ENCODE data around the gene RAB11A. TPM values are rescaled to one million over a fixed set of nuclear protein-coding genes. Genes with fewer than 3 reads are reported as not detected.

RAB11A gene
- total RNA-seq, 1 donor from 2014 or later, result 295 TPM

- Histone ChIP-seq H3K36me3 (ENCODE audit: control insufficient read depth, insufficient read depth, low read length) (no peaks in the 10 kb centered on the region), H3K4me3 (ENCODE audit: low read depth, low read length) (no peak overlapping the region), H3K27me3 (ENCODE audit: control insufficient read depth, insufficient read depth, low read length) (no peaks in the 10 kb centered on the region)
- no peak for TF ChIP-seq CTCF (IDR thresholded peaks at IDR 0.05; ENCODE audit: insufficient read depth, low read length, poor library complexity, severe bottlenecking)
- no peak for DNase-seq (ENCODE audit: low read depth)
Observed at GRCh38 chr15:65885668-65886218, 16.5 kb downstream of the RAB11A start.

- no peaks in the 10 kb centered on the region for H3K27me3 ChIP-seq (ENCODE audit: control insufficient read depth, insufficient read depth, low read length)
- no peaks in the 10 kb centered on the region for H3K36me3 ChIP-seq (ENCODE audit: control insufficient read depth, insufficient read depth, low read length)
- no peak for TF ChIP-seq CTCF (IDR thresholded peaks at IDR 0.05; ENCODE audit: insufficient read depth, low read length, poor library complexity, severe bottlenecking)
- no peak overlapping the region for H3K4me3 ChIP-seq (ENCODE audit: low read depth, low read length)
- DNase-seq (ENCODE audit: low read depth), result no peak
Observed at GRCh38 chr15:65887565-65887964, 18.3 kb downstream of the RAB11A start.

DNA sequence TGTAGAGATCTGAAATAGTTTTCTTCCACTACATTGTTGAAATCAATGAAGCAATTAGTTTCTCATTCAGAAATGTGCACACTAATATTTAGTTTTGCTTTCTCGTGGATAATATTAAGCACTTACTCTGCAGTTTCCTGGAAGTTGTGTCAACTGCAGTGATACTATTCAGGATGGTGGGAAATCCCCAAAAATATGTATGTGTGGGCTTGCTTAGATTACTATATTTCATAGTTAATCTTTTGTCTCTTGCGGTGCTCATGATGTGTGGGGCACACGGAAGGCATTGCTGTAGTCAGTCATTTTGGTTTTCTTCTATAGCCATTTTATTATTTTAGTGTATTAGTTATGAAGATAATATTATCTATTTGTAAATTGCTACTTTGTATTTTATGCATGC is 19.7 kb downstream of the RAB11A start:
- Histone ChIP-seq H3K36me3 (ENCODE audit: control insufficient read depth, insufficient read depth, low read length) (no peaks in the 10 kb centered on the region), H3K27me3 (ENCODE audit: control insufficient read depth, insufficient read depth, low read length) (no peaks in the 10 kb centered on the region), H3K4me3 (ENCODE audit: low read depth, low read length) (no peak overlapping the region)
- no peak for TF ChIP-seq CTCF (IDR thresholded peaks at IDR 0.05; ENCODE audit: insufficient read depth, low read length, poor library complexity, severe bottlenecking)
- DNase-seq (ENCODE audit: low read depth), result no peak

- TF ChIP-seq CTCF (IDR thresholded peaks at IDR 0.05; ENCODE audit: insufficient read depth, low read length, poor library complexity, severe bottlenecking), result no peak
- Histone ChIP-seq H3K4me3 (ENCODE audit: low read depth, low read length) (no peak overlapping the region), H3K36me3 (ENCODE audit: control insufficient read depth, insufficient read depth, low read length) (no peaks in the 10 kb centered on the region), H3K27me3 (ENCODE audit: control insufficient read depth, insufficient read depth, low read length) (no peaks in the 10 kb centered on the region)
- DNase-seq (ENCODE audit: low read depth), result no peak
Observed at GRCh38 chr15:65893060-65893459, 23.8 kb downstream of the RAB11A start.

GRCh38 chr15:65896236-65896635 is 26.9 kb downstream of the RAB11A start:
- DNase-seq (ENCODE audit: low read depth), result no peak
- no peak for TF ChIP-seq CTCF (IDR thresholded peaks at IDR 0.05; ENCODE audit: insufficient read depth, low read length, poor library complexity, severe bottlenecking)
- Histone ChIP-seq H3K36me3 (ENCODE audit: control insufficient read depth, insufficient read depth, low read length) (no peaks in the 10 kb centered on the region), H3K27me3 (ENCODE audit: control insufficient read depth, insufficient read depth, low read length) (no peaks in the 10 kb centered on the region), H3K4me3 (ENCODE audit: low read depth, low read length) (no peak overlapping the region)

DNA sequence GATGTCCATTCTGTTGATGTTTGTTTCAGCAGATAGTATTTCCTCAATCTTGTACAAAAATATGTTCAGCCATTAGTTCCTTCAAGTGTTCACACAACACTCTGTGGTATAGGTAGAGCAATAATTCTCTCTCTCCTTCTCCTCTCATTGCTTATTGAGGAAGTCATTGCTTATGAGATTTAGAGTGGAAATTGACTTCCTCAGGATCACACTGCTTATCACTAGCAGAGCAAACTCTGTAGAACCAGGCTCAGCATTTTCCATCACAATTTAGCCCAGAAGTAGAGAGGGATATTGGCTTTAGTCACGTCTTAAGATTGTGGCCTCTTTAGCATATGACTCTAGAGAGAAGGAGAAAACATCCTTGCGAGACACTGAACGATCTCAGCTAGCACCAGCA is 31.2 kb downstream of the RAB11A start:
- TF ChIP-seq CTCF (IDR thresholded peaks at IDR 0.05; ENCODE audit: insufficient read depth, low read length, poor library complexity, severe bottlenecking), result no peak

More for the DNA sequence above, 31.2 kb downstream of the RAB11A start:
- no peak overlapping the region for H3K4me3 ChIP-seq (ENCODE audit: low read depth, low read length)
- no peaks in the 10 kb centered on the region for H3K36me3 ChIP-seq (ENCODE audit: control insufficient read depth, insufficient read depth, low read length)
- no peaks in the 10 kb centered on the region for H3K27me3 ChIP-seq (ENCODE audit: control insufficient read depth, insufficient read depth, low read length)
- DNase-seq (ENCODE audit: low read depth), result no peak
